T-helper 1 cell treated with Interleukin-12 subunit alpha and Interleukin-12 subunit beta and Interleukin-4 antibody, amounts not matched to agents 30 μg/mL and 1 μg/mL, for 36 hours (primary cell): ENCODE results near the gene CRHBP.
"Not testable (repeated sequence)": the region's sequence is repeated elsewhere in the genome, so short reads cannot be mapped to it uniquely, and the experiment has no call there.

Experiments
- H3K27ac Mint-ChIP-seq: one replicate; pipeline ENCODE4 v1.8.0; 2021; ENCODE audit warnings: mild to moderate bottlenecking, mixed read lengths
- H3K27me3 Mint-ChIP-seq: one replicate; pipeline ENCODE4 v1.8.0; 2021; ENCODE audit warnings: low read depth, mixed read lengths
- H3K36me3 Mint-ChIP-seq: one replicate; pipeline ENCODE4 v1.8.0; 2021; ENCODE audit warnings: low read depth, mixed read lengths
- H3K4me1 Mint-ChIP-seq: one replicate; pipeline ENCODE4 v1.8.0; 2021; ENCODE audit warnings: low read depth, mixed read lengths
- H3K4me3 Mint-ChIP-seq: one replicate; pipeline ENCODE4 v1.8.0; 2021; ENCODE audit warnings: mild to moderate bottlenecking, moderate library complexity, mixed read lengths
- H3K9me3 Mint-ChIP-seq: one replicate; pipeline ENCODE4 v1.8.0; 2021; ENCODE audit warnings: mixed read lengths

CRHBP gene

GRCh38 chr5:76952795-76953536 is at the start of gene CRHBP:
Gene CRHBP, plus strand, starts transcription at chr5:76953045. Its CDS starts 90 bp downstream, at chr5:76953135.
- H3K4me1 Mint-ChIP-seq: no peaks in the 10 kb centered on the region
- no peaks in the 10 kb centered on the region for H3K9me3 Mint-ChIP-seq

GRCh38 chr5:76908166-76908565 is 44.7 kb upstream of the CRHBP start:
- Mint-ChIP-seq H3K9me3 (no peaks in the 10 kb centered on the region), H3K36me3 (no peaks in the 10 kb centered on the region), H3K4me1 (no peaks in the 10 kb centered on the region), H3K4me3 (no peak overlapping the region), H3K27me3 (no peaks in the 10 kb centered on the region), H3K27ac (no peak overlapping the region)

More at GRCh38 chr5:76952795-76953536, at the start of gene CRHBP:
- no peak within 1 kb of the TSS for H3K27ac Mint-ChIP-seq
- peaks cover 68% of the 10 kb centered on the region for H3K27me3 Mint-ChIP-seq
- no peak within 1 kb of the TSS for H3K4me3 Mint-ChIP-seq
- H3K36me3 Mint-ChIP-seq: no peaks in the 10 kb centered on the region

GRCh38 chr5:76910344-76910933 is 42.4 kb upstream of the CRHBP start:
- H3K27ac Mint-ChIP-seq, H3K4me1 Mint-ChIP-seq, H3K36me3 Mint-ChIP-seq, H3K9me3 Mint-ChIP-seq, H3K27me3 Mint-ChIP-seq, H3K4me3 Mint-ChIP-seq: not testable (repeated sequence)

GRCh38 chr5:76914671-76915070 is 38.2 kb upstream of the CRHBP start:
- not testable (repeated sequence) for H3K4me1 Mint-ChIP-seq, H3K36me3 Mint-ChIP-seq, H3K27me3 Mint-ChIP-seq, H3K4me3 Mint-ChIP-seq, H3K9me3 Mint-ChIP-seq, H3K27ac Mint-ChIP-seq

GRCh38 chr5:76918539-76918938 is 34.3 kb upstream of the CRHBP start:
- Mint-ChIP-seq H3K27me3 (no peaks in the 10 kb centered on the region), H3K9me3 (peaks cover 4% of the 10 kb centered on the region), H3K4me3 (no peak overlapping the region), H3K27ac (no peak overlapping the region), H3K36me3 (no peaks in the 10 kb centered on the region), H3K4me1 (no peaks in the 10 kb centered on the region)

GRCh38 chr5:76920491-76920890 is 32.4 kb upstream of the CRHBP start:
- H3K36me3 Mint-ChIP-seq: no peaks in the 10 kb centered on the region
- no peaks in the 10 kb centered on the region for H3K9me3 Mint-ChIP-seq
- no peaks in the 10 kb centered on the region for H3K27me3 Mint-ChIP-seq
- no peaks in the 10 kb centered on the region for H3K4me1 Mint-ChIP-seq
- H3K4me3 Mint-ChIP-seq: no peak overlapping the region
- H3K27ac Mint-ChIP-seq: no peak overlapping the region

- no peaks in the 10 kb centered on the region for H3K36me3 Mint-ChIP-seq
- H3K4me1 Mint-ChIP-seq: no peaks in the 10 kb centered on the region
- H3K4me3 Mint-ChIP-seq: no peak overlapping the region
- H3K27ac Mint-ChIP-seq: no peak overlapping the region
- no peaks in the 10 kb centered on the region for H3K9me3 Mint-ChIP-seq
- H3K27me3 Mint-ChIP-seq: peaks cover 4% of the 10 kb centered on the region
Observed at GRCh38 chr5:76926329-76927105, 26.3 kb upstream of the CRHBP start.

GRCh38 chr5:76927961-76928360 is 24.9 kb upstream of the CRHBP start:
- H3K4me1 Mint-ChIP-seq: no peaks in the 10 kb centered on the region
- H3K27ac Mint-ChIP-seq: no peak overlapping the region
- H3K9me3 Mint-ChIP-seq: no peaks in the 10 kb centered on the region
- H3K27me3 Mint-ChIP-seq: peaks cover 4% of the 10 kb centered on the region
- H3K4me3 Mint-ChIP-seq: no peak overlapping the region
- no peaks in the 10 kb centered on the region for H3K36me3 Mint-ChIP-seq

GRCh38 chr5:76930083-76930482 is 22.8 kb upstream of the CRHBP start:
- Mint-ChIP-seq H3K27ac (no peak overlapping the region), H3K4me1 (no peaks in the 10 kb centered on the region), H3K36me3 (no peaks in the 10 kb centered on the region), H3K27me3 (peaks cover 10% of the 10 kb centered on the region), H3K9me3 (no peaks in the 10 kb centered on the region), H3K4me3 (no peak overlapping the region)

GRCh38 chr5:76938177-76938576 is 14.7 kb upstream of the CRHBP start:
- H3K27ac Mint-ChIP-seq: no peak overlapping the region
- H3K4me1 Mint-ChIP-seq: peaks cover 3% of the 10 kb centered on the region
- H3K27me3 Mint-ChIP-seq: peaks cover 20% of the 10 kb centered on the region
- H3K4me3 Mint-ChIP-seq: no peak overlapping the region
- peaks cover 5% of the 10 kb centered on the region for H3K9me3 Mint-ChIP-seq
- no peaks in the 10 kb centered on the region for H3K36me3 Mint-ChIP-seq

GRCh38 chr5:76941000-76941399 is 11.8 kb upstream of the CRHBP start:
- peaks cover 22% of the 10 kb centered on the region for H3K27me3 Mint-ChIP-seq
- peaks cover 3% of the 10 kb centered on the region for H3K4me1 Mint-ChIP-seq
- no peak overlapping the region for H3K4me3 Mint-ChIP-seq
- no peaks in the 10 kb centered on the region for H3K36me3 Mint-ChIP-seq
- H3K9me3 Mint-ChIP-seq: peaks cover 5% of the 10 kb centered on the region
- H3K27ac Mint-ChIP-seq: no peak overlapping the region

- Mint-ChIP-seq H3K4me3 (no peak overlapping the region), H3K27ac (no peak overlapping the region), H3K27me3 (peaks cover 22% of the 10 kb centered on the region), H3K36me3 (no peaks in the 10 kb centered on the region), H3K9me3 (peaks cover 5% of the 10 kb centered on the region), H3K4me1 (peaks cover 3% of the 10 kb centered on the region)
Observed at GRCh38 chr5:76941442-76941841, 11.4 kb upstream of the CRHBP start.

GRCh38 chr5:76942581-76942980 is 10.3 kb upstream of the CRHBP start:
- Mint-ChIP-seq H3K4me1 (peaks cover 3% of the 10 kb centered on the region), H3K4me3 (no peak overlapping the region), H3K27ac (no peak overlapping the region), H3K9me3 (peaks cover 5% of the 10 kb centered on the region), H3K27me3 (peaks cover 29% of the 10 kb centered on the region), H3K36me3 (no peaks in the 10 kb centered on the region)

- H3K27ac Mint-ChIP-seq: no peak overlapping the region
- H3K4me1 Mint-ChIP-seq: peaks cover 3% of the 10 kb centered on the region
- no peak overlapping the region for H3K4me3 Mint-ChIP-seq
- H3K9me3 Mint-ChIP-seq: peaks cover 5% of the 10 kb centered on the region
- peaks cover 28% of the 10 kb centered on the region for H3K27me3 Mint-ChIP-seq
- no peaks in the 10 kb centered on the region for H3K36me3 Mint-ChIP-seq
Observed at GRCh38 chr5:76943006-76943405, 9.8 kb upstream of the CRHBP start.

- Mint-ChIP-seq H3K4me1 (no peaks in the 10 kb centered on the region), H3K9me3 (peaks cover 5% of the 10 kb centered on the region), H3K27me3 (peaks cover 32% of the 10 kb centered on the region), H3K4me3 (no peak overlapping the region), H3K27ac (no peak overlapping the region), H3K36me3 (no peaks in the 10 kb centered on the region)
Observed at GRCh38 chr5:76944638-76945037, 8.2 kb upstream of the CRHBP start.
